ENCODE results near the gene TYMS. TPM values are rescaled to one million over a fixed set of nuclear protein-coding genes. Genes with fewer than 3 reads are reported as not detected.

Gene TYMS
- total and polyA plus RNA-seq, 9 of the 15 experiments (the other 6 are each of a cell fraction or from before 2014, with no cell fraction given) = 69.1 to 409 (median 175) TPM

DNA sequence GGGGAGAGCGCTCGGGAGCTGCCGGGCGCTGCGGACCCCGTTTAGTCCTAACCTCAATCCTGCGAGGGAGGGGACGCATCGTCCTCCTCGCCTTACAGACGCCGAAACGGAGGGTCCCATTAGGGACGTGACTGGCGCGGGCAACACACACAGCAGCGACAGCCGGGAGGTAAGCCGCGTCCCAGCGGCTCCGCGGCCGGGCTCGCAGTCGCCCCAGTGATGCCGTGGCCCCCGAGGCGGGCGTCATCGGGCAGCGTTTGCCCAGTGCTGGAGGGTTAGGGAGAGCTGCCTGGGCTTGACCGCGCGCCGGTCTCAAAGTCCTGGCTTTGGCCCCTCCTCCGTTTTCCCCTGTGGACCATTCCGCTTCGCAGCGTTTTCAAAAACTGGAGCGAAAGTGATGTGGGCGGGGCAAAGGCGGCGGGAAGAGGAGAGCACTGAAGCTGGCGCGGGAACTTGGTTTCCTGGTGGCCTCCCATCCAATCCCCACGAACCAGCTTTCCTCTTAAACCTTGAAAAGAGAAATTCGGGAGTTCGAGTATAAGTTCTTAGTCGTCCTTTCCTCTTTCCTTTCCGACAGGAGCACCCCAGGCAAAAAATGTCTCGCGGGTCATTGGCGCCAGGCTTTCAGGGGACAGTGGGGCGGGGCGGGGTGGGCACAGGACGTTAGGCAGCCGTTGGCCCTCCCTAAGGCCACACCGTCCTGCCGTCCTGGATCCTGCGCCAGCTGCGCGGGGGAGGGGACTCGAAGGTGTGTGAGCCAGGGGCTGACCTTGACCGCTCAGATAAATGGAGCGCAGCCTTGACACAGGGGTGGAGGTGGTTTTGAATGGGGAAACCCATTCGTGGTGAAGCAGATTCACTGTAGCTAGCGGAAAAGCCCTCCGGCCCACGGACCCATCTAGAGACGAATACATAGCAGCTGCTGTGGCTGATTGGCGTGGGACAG, 821 bp downstream of the TYMS start (continued):
- TF ChIP-seq TEAD1 (CRISPR knock-in tag; IDR thresholded peaks at IDR 0.05) (0 out of 4 replicates have a peak, but pooled peaks of 1 of the 2 experiments have one; percentile 69), KAT7 (CRISPR knock-in tag; IDR thresholded peaks at IDR 0.05; ENCODE audit: borderline replicate concordance) (peak; percentile 99), CTBP1 (IDR thresholded peaks at IDR 0.05; ENCODE audit: borderline replicate concordance) (peak; percentile 81), HIVEP1 (CRISPR knock-in tag; IDR thresholded peaks at IDR 0.05) (0 out of 2 replicates have a peak, but pooled peaks have one; percentile 53), E2F4 (CRISPR knock-in tag; IDR thresholded peaks at IDR 0.05; ENCODE audit: low read depth) (peak; percentile 89), YY1 (IDR thresholded peaks at IDR 0.05; ENCODE audit: borderline replicate concordance in 1 of 3, control insufficient read depth in 1 of 3, extremely low read depth in 1 of 3, insufficient read depth in 3 of 3, insufficient read length in 1 of 3, insufficient replicate concordance in 2 of 3, low read depth in 1 of 3, low read length in 2 of 3) (peak in 1 of 3 experiments; percentile 66), FOXP4 (CRISPR knock-in tag; IDR thresholded peaks at IDR 0.05; ENCODE audit: borderline replicate concordance) (no peak; the same call in 1 of the 2 replicates), ZNF217 (CRISPR knock-in tag; IDR thresholded peaks at IDR 0.05) (no peak), NR2C2 (CRISPR knock-in tag; IDR thresholded peaks at IDR 0.05) (peak; percentile 67; the same call in 1 of the 2 replicates), NR2C2 (tag; IDR thresholded peaks at IDR 0.05) (no peak), TAF9B (IDR thresholded peaks at IDR 0.05; ENCODE audit: partially characterized antibody) (no peak), MXI1 (IDR thresholded peaks at IDR 0.05; ENCODE audit: low read depth, low read length) (peak; percentile 21; the same call in 1 of the 2 replicates), RBBP5 (IDR thresholded peaks at IDR 0.05; ENCODE audit: borderline replicate concordance, insufficient read depth, low read length, poor library complexity, severe bottlenecking) (peak; percentile 88), THAP12 (CRISPR knock-in tag; IDR thresholded peaks at IDR 0.05) (peak; percentile 80; the same call in 1 of the 2 replicates), NEUROD1 (IDR thresholded peaks at IDR 0.05; ENCODE audit: borderline replicate concordance, low read depth, low read length, partially characterized antibody) (peak; percentile 40), TCF3 (CRISPR knock-in tag; IDR thresholded peaks at IDR 0.05) (0 out of 2 replicates have a peak, but pooled peaks have one; percentile 1), NR0B1 (IDR thresholded peaks at IDR 0.05; ENCODE audit: partially characterized antibody) (no peak)
